DND-41 (cell line): ENCODE data around the gene EIF2B2.
A peak's percentile ranks its signal among the peaks of the same experiment; 100 is the strongest.

ENCODE experiments used
- ATAC-seq: fragments of 200-7000 bp; cut with Tn5 transposase; 3 replicates; pipeline ENCODE4 v1.9.1; 2021; ENCODE audit warnings: low read depth; ENCODE audit not compliant: insufficient read depth
- DNase-seq: peaks from one replicate; pipeline ENCODE4 v3.0.0-alpha.2; 2020
- H2AFZ ChIP-seq: 2 replicates; pipeline ENCODE4 v1.6.0; 2012; ENCODE audit warnings: low read depth, low read length
- H3K27ac ChIP-seq: 2 replicates; pipeline ENCODE4 v1.5.1; 2012; ENCODE audit warnings: low read length, inconsistent platforms
- H3K27me3 ChIP-seq: fragments of 200-600 bp; sonication (generic); 2 replicates; pipeline ENCODE4 v1.6.0; 2012; ENCODE audit warnings: low read length, mild to moderate bottlenecking, inconsistent platforms; ENCODE audit not compliant: insufficient read depth, poor library complexity
- H3K36me3 ChIP-seq: 2 replicates; pipeline ENCODE4 v1.5.1; 2012; ENCODE audit warnings: low read length, inconsistent platforms; ENCODE audit not compliant: insufficient read depth
- H3K4me1 ChIP-seq: 2 replicates; pipeline ENCODE4 v1.5.1; 2012; ENCODE audit warnings: mild to moderate bottlenecking, low read length; ENCODE audit not compliant: insufficient read depth
- H3K4me2 ChIP-seq: 2 replicates; pipeline ENCODE4 v1.6.0; 2012; ENCODE audit warnings: mild to moderate bottlenecking, moderate library complexity, low read length, inconsistent platforms; ENCODE audit not compliant: insufficient read depth
- H3K4me3 ChIP-seq, 2 experiments: fragments of 200-600 bp in 1 of 2; shearing (Covaris generic) in 1 of 2; 2 replicates each; pipeline ENCODE4 v1.5.1; 2012 to 2016; ENCODE audit warnings: inconsistent platforms in 2 of 2, low read length in 2 of 2, mild to moderate bottlenecking in 2 of 2, low read depth in 1 of 2, moderate library complexity in 1 of 2
- H3K79me2 ChIP-seq: 2 replicates; pipeline ENCODE4 v1.6.0; 2012; ENCODE audit warnings: low read length, inconsistent platforms; ENCODE audit not compliant: insufficient read depth
- H3K9ac ChIP-seq: 2 replicates; pipeline ENCODE4 v1.6.0; 2012; ENCODE audit warnings: low read depth, mild to moderate bottlenecking, inconsistent platforms, low read length, moderate library complexity
- H3K9me3 ChIP-seq: 2 replicates; pipeline ENCODE4 v1.5.1; 2012; ENCODE audit warnings: low read length, moderate library complexity, mild to moderate bottlenecking, inconsistent platforms; ENCODE audit not compliant: insufficient read depth, severe bottlenecking
- H4K20me1 ChIP-seq: 2 replicates; pipeline ENCODE4 v1.6.0; 2012; ENCODE audit warnings: low read length; ENCODE audit not compliant: insufficient read depth
- CTCF ChIP-seq: IDR thresholded peaks from 2 replicates; pipeline ENCODE4 v1.5.1; 2012; ENCODE audit warnings: borderline replicate concordance, low read length, moderate library complexity, mild to moderate bottlenecking; ENCODE audit not compliant: poor library complexity, severe bottlenecking; ENCODE audit errors: extremely low read depth
- EZH2 ChIP-seq: IDR thresholded peaks from 3 replicates; pipeline ENCODE4 v1.6.1; 2012; ENCODE audit warnings: borderline replicate concordance, low read depth, mild to moderate bottlenecking, moderate library complexity, low read length, inconsistent platforms; ENCODE audit not compliant: severe bottlenecking

Gene EIF2B2

DNA sequence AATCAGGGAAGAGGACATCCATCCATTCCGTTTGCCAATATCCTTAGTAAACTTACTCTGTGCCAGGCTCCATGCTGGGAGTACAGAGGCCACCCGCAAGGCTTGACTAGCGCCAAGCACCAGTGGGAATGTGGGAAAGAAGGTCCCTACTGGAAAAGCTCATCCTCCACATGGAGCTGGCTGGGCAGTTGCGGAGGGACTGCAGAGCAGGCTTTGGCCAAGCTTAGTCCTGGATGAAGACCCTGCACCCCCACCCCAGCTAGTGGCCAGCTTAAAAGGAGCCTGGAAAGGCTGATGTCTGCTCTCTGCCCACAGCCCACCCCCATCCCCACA is 22.4 kb upstream of the EIF2B2 start:
- no peaks in the 10 kb centered on the region for H3K9me3 ChIP-seq
- TF ChIP-seq CTCF (no peak), EZH2 (no peak)
- H3K36me3 ChIP-seq, result no peaks in the 10 kb centered on the region
- H4K20me1 ChIP-seq, result no peaks in the 10 kb centered on the region
- DNase-seq (no peak), ATAC-seq (no peak)
- H3K4me3 ChIP-seq, result no peak overlapping the region
- no peak overlapping the region for H3K9ac ChIP-seq
- H3K4me1 ChIP-seq, result no peaks in the 10 kb centered on the region
- no peaks in the 10 kb centered on the region for H3K79me2 ChIP-seq
- H2AFZ ChIP-seq, result no peak overlapping the region
- H3K4me2 ChIP-seq, result no peak overlapping the region
- no peaks in the 10 kb centered on the region for H3K27me3 ChIP-seq
- H3K27ac ChIP-seq, result no peak overlapping the region

DNA sequence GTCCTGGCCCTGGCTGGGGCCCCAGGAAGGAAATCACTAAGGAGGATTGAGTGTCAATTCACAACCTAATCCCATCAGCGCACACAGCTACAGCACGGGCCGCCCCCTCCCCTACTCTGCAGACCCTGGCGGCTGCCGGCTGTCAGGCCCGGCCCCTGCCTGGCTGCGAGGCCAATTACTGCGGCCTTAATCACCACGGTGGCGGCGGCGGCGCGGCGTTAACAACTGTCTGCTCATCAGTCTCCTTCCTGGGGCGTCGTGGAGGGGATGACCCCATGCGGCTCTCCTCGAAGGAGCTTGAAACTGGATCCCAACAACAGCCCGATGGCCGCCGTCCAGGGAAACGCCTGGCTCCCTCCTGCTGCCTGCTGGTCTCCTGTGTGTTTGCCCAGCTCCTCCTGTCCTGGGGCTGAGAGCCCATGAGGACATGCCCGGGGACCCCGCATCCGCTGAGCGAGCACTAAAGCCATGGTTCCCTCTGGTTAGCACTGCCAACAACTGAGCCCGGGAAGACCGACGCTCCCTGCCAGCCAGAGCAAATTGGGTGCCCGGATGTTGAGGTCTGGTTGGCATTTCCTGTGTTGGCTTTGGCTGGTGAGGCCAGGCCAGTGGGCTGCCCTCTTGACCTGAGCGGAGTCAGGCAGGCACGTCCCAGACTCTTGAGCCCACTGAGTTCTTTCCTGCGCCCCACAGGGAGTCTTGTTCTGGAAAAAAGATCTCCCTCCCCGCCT is 21.8 kb upstream of the EIF2B2 start:
- no peaks in the 10 kb centered on the region for H3K9me3 ChIP-seq
- no peak for TF ChIP-seq CTCF
- TF ChIP-seq EZH2, result no peak
- H3K4me2 ChIP-seq, result no peak overlapping the region
- H3K79me2 ChIP-seq, result no peaks in the 10 kb centered on the region
- no peak overlapping the region for H3K9ac ChIP-seq
- H3K27me3 ChIP-seq, result no peaks in the 10 kb centered on the region
- no peaks in the 10 kb centered on the region for H3K36me3 ChIP-seq
- no peak for ATAC-seq
- H3K4me3 ChIP-seq, result no peak overlapping the region
- H2AFZ ChIP-seq, result no peak overlapping the region
- no peaks in the 10 kb centered on the region for H3K4me1 ChIP-seq
- no peak overlapping the region for H3K27ac ChIP-seq
- no peaks in the 10 kb centered on the region for H4K20me1 ChIP-seq
- no peak for DNase-seq

DNA sequence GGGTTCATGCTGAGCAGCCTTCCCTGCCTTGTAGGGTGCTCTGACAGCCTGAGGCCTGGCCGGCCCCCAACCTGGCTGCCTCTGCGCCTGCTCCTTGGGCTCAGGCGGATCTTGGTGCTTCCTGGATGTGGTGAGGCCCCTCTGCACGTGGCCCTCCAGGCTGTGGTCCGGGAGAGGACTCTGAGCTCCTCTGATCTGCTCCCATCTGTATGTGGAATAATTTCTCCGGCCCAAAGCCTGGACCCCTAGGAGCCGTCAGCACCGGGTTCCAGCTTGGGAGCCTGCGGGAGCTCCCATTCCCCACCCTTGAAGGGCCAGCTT is 21.3 kb upstream of the EIF2B2 start:
- H3K27me3 ChIP-seq, result no peaks in the 10 kb centered on the region
- no peak overlapping the region for H3K27ac ChIP-seq
- TF ChIP-seq CTCF (no peak), EZH2 (no peak)
- H3K9ac ChIP-seq, result no peak overlapping the region
- H3K4me3 ChIP-seq, result no peak overlapping the region
- no peak overlapping the region for H3K4me2 ChIP-seq
- H4K20me1 ChIP-seq, result no peaks in the 10 kb centered on the region
- H3K79me2 ChIP-seq, result no peaks in the 10 kb centered on the region
- no peak for DNase-seq
- H3K36me3 ChIP-seq, result no peaks in the 10 kb centered on the region
- H3K4me1 ChIP-seq, result no peaks in the 10 kb centered on the region
- H3K9me3 ChIP-seq, result no peaks in the 10 kb centered on the region
- ATAC-seq, result 0 out of 3 replicates have a peak, but pooled peaks have one; percentile 5
- H2AFZ ChIP-seq, result no peak overlapping the region

GRCh38 chr14:74981833-74982232 is 20.9 kb upstream of the EIF2B2 start:
- Histone ChIP-seq H4K20me1 (no peaks in the 10 kb centered on the region), H3K27ac (no peak overlapping the region), H3K36me3 (no peaks in the 10 kb centered on the region), H3K27me3 (no peaks in the 10 kb centered on the region), H3K79me2 (no peaks in the 10 kb centered on the region), H3K9ac (no peak overlapping the region), H2AFZ (no peak overlapping the region), H3K9me3 (no peaks in the 10 kb centered on the region), H3K4me1 (no peaks in the 10 kb centered on the region), H3K4me2 (no peak overlapping the region), H3K4me3 (no peak overlapping the region)
- DNase-seq (no peak), ATAC-seq (no peak)
- TF ChIP-seq CTCF, result no peak
- TF ChIP-seq EZH2, result no peak
